ENCODE measurements around the gene CCL19.

The CCL19 gene

DNA sequence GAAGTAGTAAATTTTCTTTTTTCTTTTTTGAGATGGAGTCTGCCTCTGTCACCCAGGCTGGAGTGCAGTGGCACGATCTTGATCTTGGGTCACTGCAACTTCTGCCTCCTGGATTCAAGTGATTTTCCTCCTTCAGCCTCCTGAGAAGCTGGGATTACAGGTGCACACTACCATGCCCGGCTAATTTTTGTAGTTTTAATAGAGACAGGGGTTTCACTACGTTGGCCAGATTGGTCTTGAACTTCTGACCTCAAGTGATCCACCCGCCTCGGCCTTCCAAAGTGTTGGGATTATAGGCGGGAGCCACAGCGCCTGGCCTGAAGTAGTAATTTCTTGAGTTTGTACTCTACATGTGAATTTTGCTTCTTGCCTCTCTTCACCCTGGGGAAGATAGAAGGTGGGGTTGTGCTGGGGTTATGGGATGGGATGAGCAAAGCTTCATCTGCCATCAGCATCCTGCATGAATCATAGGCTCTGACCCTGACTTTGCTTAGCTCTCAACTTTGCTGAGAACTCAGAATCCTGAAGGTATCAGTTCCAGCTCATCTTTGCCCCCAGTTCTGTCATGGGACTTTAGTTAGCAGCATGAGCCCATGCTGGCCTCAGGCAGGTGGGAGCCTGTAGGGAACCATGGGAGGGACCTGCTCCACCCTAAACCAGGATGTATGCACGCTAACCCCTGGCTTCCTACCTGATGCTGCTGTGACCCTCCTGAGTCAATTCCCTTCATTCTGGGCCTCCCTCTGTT, 28.1 kb upstream of the CCL19 start:
- TF ChIP-seq CTCF (conservative IDR thresholded peaks at IDR 0.05), result no peak
- TF ChIP-seq ZFX (IDR thresholded peaks at IDR 0.05), result no peak
- no peak overlapping the region for H3K27ac ChIP-seq

DNA sequence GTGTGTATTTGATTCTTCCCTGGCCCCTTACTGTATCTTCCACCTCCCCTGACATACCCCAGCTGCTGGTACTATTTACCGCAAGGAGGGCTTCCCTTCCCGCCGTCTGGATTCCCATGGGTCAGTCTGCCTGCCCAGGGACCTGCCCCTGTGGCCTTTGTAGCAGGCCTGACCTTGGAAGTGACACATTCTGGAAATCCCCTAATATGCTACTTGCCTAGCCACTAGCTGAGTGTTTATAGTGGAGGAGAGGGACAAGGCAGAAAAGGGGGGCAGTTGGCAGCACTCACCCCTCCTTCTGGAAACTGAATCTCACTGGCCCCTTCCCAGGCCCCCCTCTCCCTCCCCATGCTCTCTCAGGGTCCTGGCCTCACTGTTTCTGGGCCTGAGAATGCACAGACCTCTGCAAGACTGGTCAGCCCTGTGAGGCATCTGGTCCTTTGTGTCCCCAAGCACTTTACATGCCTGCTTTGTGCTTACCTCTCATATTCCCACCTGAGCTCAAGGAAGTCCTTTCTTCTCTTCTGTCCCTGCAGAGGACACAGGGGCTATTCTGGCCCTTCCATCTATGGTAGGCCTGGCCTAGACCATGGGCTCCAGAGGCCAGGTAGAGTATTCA, 27.0 kb upstream of the CCL19 start:
- H3K27ac ChIP-seq, result no peak overlapping the region
- no peak for TF ChIP-seq CTCF (conservative IDR thresholded peaks at IDR 0.05)
- no peak for TF ChIP-seq ZFX (IDR thresholded peaks at IDR 0.05)

- TF ChIP-seq CTCF (conservative IDR thresholded peaks at IDR 0.05), result no peak
- TF ChIP-seq ZFX (IDR thresholded peaks at IDR 0.05), result no peak
- no peak overlapping the region for H3K27ac ChIP-seq
Observed at GRCh38 chr9:34716711-34717110, 25.6 kb upstream of the CCL19 start.

DNA sequence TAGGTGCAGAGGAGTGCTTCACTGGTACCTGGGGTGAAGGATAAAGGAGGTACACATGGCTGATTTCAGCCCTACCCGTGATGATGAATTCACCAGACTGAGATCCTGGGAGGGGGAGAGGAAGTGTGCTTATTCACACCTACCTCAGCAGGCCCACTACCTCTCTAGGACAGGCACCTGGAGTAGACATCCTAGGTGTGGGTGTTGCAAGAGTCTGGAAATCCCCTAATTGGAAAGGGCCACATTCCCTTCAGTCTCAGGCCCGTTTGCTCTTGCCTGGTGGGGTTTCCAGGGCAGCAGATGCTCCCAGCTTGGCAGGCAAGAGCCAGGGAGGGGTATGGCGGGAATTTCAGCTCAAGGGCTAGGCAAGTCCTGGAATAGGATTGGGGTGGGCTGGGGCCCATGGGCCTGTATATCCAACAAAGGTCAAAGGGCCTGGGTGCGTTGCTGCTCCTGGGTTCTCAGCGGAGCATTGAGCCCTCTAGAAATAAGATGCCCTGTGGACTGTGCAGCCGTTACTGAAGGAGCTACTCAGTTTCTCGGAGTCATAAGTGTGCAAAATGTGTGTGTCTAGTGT, 24.7 kb upstream of the CCL19 start:
- TF ChIP-seq CTCF (conservative IDR thresholded peaks at IDR 0.05), result no peak
- no peak for TF ChIP-seq ZFX (IDR thresholded peaks at IDR 0.05)

DNA sequence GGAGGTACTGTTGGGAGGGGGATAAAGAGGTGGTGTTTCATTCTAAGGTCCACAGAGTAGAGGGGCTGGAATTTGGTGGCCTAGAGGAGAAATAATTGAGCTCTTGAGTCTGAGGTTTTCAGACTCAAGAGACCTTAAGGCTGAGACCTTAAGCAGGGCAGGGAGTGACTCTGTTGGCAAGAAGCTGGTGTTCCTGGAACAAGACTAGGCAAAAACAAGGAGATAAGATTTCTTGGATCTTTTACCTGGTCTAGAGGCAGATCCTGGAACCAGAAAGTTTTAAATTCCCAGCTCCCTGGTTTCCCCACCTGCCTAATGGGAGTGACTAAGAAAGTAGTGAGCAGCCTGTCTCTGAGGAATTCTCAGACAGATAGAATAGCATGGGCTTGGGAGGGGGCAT, 22.9 kb upstream of the CCL19 start:
- TF ChIP-seq ZFX (IDR thresholded peaks at IDR 0.05) (no peak), CTCF (conservative IDR thresholded peaks at IDR 0.05) (no peak)
- no peak overlapping the region for H3K27ac ChIP-seq

More for the DNA sequence above, 24.7 kb upstream of the CCL19 start:
- no peak overlapping the region for H3K27ac ChIP-seq

- TF ChIP-seq CTCF (conservative IDR thresholded peaks at IDR 0.05) (no peak), ZFX (IDR thresholded peaks at IDR 0.05) (no peak)
- H3K27ac ChIP-seq, result no peak overlapping the region
Observed at GRCh38 chr9:34712140-34712539, 21.1 kb upstream of the CCL19 start.

- 0 out of 2 replicates have a peak within 1 kb of the TSS, but pooled peaks have one; percentile 5 for H3K27ac ChIP-seq
- TF ChIP-seq CTCF (conservative IDR thresholded peaks at IDR 0.05) (no peak), ZFX (IDR thresholded peaks at IDR 0.05) (no peak)
Observed at GRCh38 chr9:34710023-34710422, 18.9 kb upstream of the CCL19 start, which contains the start of gene CCL21. Gene CCL21, minus strand, starts transcription at chr9:34710136. Its CDS starts 70 bp downstream, at chr9:34710066.
